RWPE1 (cell line): ENCODE results near the gene EEF2K.
A peak's percentile ranks its signal among the peaks of the same experiment; 100 is the strongest.

Experiments
- CTCF ChIA-PET: fragments of 350-600 bp; sonication (Branson Sonifier 250); formaldehyde crosslinking; extraction: SDS; loops from one replicate; lab custom pipeline; 2021; lab: Yijun Ruan, JAX
- POLR2A ChIA-PET: fragments of 400-600 bp; formaldehyde crosslinking; extraction: SDS; loops from one replicate; lab custom pipeline; 2020; ENCODE audit warnings: antibody characterized with exemption; ENCODE audit not compliant: low non-redundant PET; lab: Yijun Ruan, JAX
- DNase-seq: peaks from one replicate; pipeline ENCODE4 v3.0.0; 2012; ENCODE audit warnings: low spot score
- H3K27ac ChIP-seq: fragments of 450-650 bp; 2 replicates; pipeline ENCODE4 v1.5.1; 2017
- CTCF ChIP-seq: fragments of 450-650 bp; conservative IDR thresholded peaks from 2 replicates; pipeline ENCODE4 v1.5.1; 2017; ENCODE audit warnings: low read depth, mild to moderate bottlenecking

Gene EEF2K

GRCh38 chr16:22314661-22315626, 108.9 kb downstream of the EEF2K start:
- peak overlapping the region; percentile 88 for H3K27ac ChIP-seq
- peak; percentile 74 for DNase-seq
- POLR2A ChIA-PET = no interaction called here
- TF ChIP-seq CTCF = no peak
- CTCF ChIA-PET = interaction anchor here (1.5 kb wide), 1 partner anchor 14 kb away, joined by 4 read pairs; no protein-coding TSS in a partner anchor

GRCh38 chr16:22315979-22316378, 109.9 kb downstream of the EEF2K start:
- no peak for TF ChIP-seq CTCF
- POLR2A ChIA-PET = no interaction called here
- peak overlapping the region; percentile 88 for H3K27ac ChIP-seq
- CTCF ChIA-PET = no interaction called here
- no peak for DNase-seq

- peak overlapping the region; percentile 10; the same call in 1 of the 2 replicates for H3K27ac ChIP-seq
- CTCF ChIA-PET = no interaction called here
- TF ChIP-seq CTCF = no peak
- POLR2A ChIA-PET = no interaction called here
- no peak for DNase-seq
Observed at GRCh38 chr16:22316411-22316811, 110.3 kb downstream of the EEF2K start.

GRCh38 chr16:22317001-22317530, 111.0 kb downstream of the EEF2K start:
- DNase-seq = no peak
- POLR2A ChIA-PET = no interaction called here
- CTCF ChIA-PET = no interaction called here
- peak overlapping the region; percentile 10; the same call in 1 of the 2 replicates for H3K27ac ChIP-seq
- TF ChIP-seq CTCF = no peak

- ChIA-PET CTCF (no interaction called here), POLR2A (no interaction called here)
- no peak for DNase-seq
- TF ChIP-seq CTCF = no peak
- peak overlapping the region; percentile 15; the same call in 1 of the 2 replicates for H3K27ac ChIP-seq
Observed at GRCh38 chr16:22317625-22318024, 111.5 kb downstream of the EEF2K start.

- DNase-seq = peak; percentile 33
- peak; percentile 59 for TF ChIP-seq CTCF
- ChIA-PET POLR2A (no interaction called here), CTCF (interaction anchor here (0.6 to 1.3 kb wide), 15 partner anchors 9 to 1301 kb away, joined by 3 to 7 read pairs (median 3); no protein-coding TSS in a partner anchor)
- H3K27ac ChIP-seq = no peak overlapping the region; the same call in 1 of the 2 replicates
Observed at GRCh38 chr16:22318690-22319358, 112.7 kb downstream of the EEF2K start.
